Measurements from ENCODE around the gene OTULINL.
A peak's percentile ranks its signal among the peaks of the same experiment; 100 is the strongest.
"Not testable (repeated sequence)": the region's sequence is repeated elsewhere in the genome, so short reads cannot be mapped to it uniquely, and the experiment has no call there.

Gene OTULINL

GRCh38 chr5:14581106-14581890, at the start of gene OTULINL:
Gene OTULINL, plus strand, starts transcription at chr5:14581792. Its CDS starts 103 bp downstream, at chr5:14581895.
- DNase-seq (ENCODE audit: low spot score) = peak; percentile 99
- peak; percentile 89 for FAIRE-seq

DNA sequence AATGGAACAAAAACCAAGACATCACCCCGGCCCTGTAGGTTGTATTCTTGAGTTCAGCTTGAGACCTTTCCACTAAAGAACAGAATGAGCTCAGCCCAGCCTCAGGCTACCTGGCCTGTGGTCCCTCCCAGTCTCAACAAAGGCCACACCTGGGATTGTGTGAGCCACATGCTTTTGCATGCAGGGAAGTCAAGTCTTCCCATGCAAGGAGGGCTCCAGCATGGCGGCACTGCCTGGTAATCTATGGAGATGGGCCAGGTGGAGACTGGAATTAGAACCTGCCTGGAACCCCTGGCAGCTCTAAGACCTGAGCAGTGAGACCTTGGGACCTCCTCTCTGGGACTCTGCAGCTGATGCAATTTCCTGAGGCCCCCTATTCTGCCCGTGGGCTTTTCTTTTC, 49.4 kb upstream of the OTULINL start:
- no peak for FAIRE-seq
- DNase-seq (ENCODE audit: low spot score) = no peak

- FAIRE-seq = no peak
These were observed 46.8 kb upstream of the OTULINL start for GRCh38 chr5:14534773-14535172.

DNA sequence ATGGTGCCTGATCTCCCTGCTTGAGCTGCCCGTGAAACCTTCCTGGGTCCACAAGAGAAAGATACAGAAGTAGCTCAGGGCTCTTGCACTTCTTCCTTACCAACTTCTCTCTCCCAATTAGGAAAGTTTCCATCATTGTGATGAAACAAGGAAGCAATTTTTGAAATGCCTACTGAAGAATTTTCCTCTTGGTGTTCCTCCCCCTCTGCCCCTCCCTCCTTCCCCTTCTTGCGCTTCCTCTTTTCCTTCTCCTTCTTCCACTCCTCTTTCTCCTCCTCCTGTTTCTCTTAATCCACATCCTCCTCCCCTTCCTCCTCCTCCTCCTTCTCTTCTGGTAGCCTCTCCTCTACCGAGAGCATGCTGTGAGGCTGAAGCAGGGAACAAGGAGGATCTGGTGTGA, 36.3 kb upstream of the OTULINL start:
- FAIRE-seq = no peak
- no peak for DNase-seq (ENCODE audit: low spot score)

More at GRCh38 chr5:14534773-14535172, 46.8 kb upstream of the OTULINL start:
- no peak for DNase-seq (ENCODE audit: low spot score)

DNA sequence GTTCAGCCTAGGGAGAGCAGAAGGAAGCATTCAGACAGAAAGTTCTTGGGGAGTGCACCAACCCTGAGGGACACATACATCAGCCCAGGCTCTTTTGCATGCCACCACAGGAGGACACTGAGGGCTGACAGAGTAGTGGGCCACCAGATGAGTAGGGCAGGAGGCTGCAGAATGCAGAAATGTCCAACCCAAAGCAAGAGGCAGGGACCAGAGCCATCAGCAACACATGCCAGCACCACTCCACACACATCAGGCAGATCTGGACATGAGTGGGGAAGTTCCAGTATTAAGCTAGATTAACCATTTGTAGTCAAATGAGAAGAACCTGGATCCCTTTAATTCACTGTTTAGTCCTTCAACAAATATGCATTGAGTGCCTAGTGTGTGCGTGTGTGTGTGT, 35.7 kb upstream of the OTULINL start:
- no peak for FAIRE-seq
- DNase-seq (ENCODE audit: low spot score) = no peak

DNA sequence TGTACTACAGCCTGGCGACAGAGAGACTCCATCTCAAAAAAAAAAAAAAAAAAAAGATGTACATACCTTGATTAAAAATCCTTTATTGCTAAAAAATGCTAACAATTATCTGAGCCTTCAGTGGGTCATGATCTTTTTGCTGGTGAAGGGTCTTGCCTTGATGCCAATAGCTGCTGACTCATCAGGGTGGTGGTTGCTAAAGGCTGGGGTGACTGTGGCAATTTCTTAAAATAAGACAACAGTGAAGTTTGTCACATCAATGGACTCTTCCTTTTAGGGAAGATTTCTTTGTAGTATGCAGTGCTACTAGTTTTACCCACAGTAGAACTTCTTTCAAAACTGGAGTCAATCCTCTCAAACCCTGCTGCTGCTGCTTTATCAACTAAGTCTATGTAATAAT, 33.9 kb upstream of the OTULINL start:
- DNase-seq (ENCODE audit: low spot score) (no peak), FAIRE-seq (no peak)

GRCh38 chr5:14551211-14551610, 30.4 kb upstream of the OTULINL start:
- no peak for DNase-seq (ENCODE audit: low spot score)
- FAIRE-seq = no peak

GRCh38 chr5:14552017-14552416, 29.6 kb upstream of the OTULINL start:
- DNase-seq (ENCODE audit: low spot score) (no peak), FAIRE-seq (no peak)

DNA sequence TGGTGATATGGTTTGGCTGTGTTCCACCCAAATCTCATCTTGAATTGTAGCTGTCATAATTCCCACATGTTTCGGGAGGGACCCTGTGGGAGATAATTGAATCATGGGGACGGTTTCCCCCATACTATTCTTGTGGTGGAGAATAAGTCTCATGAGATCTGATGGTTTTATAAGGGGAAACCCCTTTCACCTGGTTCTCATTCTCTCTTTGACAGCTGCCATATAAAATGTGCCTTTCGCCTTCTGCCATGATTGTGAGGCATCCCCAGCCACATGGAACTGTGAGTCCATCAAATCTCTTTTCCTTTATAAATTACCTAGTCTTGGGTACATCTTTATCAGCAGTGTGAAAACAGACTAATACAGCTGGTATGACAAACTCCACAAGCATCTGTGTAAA, 27.3 kb upstream of the OTULINL start:
- not testable (repeated sequence) for DNase-seq (ENCODE audit: low spot score); FAIRE-seq

DNA sequence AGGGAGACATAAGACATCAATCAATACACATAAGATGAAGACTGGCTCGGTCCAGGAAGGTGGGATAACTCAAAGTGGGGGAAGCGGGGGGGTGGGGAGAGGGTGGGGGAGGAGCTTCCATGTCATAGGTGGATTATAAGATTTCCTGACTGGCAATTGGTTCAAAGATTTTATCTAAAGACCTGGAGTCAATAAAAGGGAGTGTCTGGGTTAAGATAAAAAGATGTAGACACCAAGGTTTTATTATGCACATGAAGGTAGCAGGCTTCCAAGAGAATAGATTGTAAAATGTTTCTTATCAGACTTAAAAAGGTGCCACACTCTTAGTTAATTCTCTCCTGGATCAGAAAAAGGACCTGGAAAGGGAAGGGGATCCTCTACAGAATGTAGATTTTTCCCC, 25.6 kb upstream of the OTULINL start:
- DNase-seq (ENCODE audit: low spot score) (no peak), FAIRE-seq (no peak)

- DNase-seq (ENCODE audit: low spot score) = no peak
- FAIRE-seq = no peak
These were observed 24.3 kb upstream of the OTULINL start for GRCh38 chr5:14557203-14557770.

- DNase-seq (ENCODE audit: low spot score) (no peak), FAIRE-seq (no peak)
These were observed 23.7 kb upstream of the OTULINL start for GRCh38 chr5:14557791-14558415.

DNA sequence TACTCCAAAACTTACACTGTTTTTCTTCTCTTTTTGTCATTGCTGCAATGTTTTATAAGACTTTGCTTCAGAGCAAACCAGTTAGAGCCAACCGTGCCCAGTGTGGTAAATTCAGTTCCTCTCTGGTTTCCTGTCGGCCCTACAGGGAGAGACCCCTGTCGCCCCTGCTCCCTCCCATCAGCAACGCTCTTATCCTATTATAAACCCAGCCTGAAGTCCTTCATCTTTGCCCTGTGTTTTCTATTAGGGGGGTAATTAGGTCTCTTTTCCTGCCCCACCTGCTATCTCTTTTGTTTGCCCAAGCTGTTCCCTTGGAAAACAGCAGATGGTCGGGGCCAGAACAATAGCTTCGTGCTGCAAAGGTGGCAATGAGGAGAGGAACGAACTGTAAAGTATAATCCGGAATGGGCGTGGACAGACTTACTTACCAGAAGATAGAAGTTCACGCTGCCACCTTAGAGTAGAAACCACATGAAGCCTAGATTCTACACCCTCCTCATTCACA, 21.4 kb upstream of the OTULINL start:
- DNase-seq (ENCODE audit: low spot score) = no peak
- no peak for FAIRE-seq

DNA sequence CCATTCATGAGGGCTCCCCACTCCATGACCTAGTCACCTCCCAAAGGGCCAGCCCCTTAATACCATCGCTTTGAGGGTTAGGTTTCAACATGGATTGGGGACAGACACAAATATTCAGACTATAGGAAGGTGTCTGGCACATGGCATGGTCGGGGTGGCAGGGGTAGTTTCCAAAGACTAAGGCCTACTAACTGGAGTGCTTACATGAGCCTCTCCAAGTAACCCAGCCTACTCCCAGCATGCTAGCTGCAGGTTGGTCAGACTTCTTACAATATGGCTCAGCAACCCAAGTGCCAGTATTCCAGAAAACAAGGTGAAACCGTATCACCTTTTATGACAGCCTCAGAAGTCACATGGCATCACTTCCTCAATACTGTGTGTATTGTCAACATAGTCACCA, 19.9 kb upstream of the OTULINL start:
- DNase-seq (ENCODE audit: low spot score) (no peak), FAIRE-seq (peak; percentile 17)

DNA sequence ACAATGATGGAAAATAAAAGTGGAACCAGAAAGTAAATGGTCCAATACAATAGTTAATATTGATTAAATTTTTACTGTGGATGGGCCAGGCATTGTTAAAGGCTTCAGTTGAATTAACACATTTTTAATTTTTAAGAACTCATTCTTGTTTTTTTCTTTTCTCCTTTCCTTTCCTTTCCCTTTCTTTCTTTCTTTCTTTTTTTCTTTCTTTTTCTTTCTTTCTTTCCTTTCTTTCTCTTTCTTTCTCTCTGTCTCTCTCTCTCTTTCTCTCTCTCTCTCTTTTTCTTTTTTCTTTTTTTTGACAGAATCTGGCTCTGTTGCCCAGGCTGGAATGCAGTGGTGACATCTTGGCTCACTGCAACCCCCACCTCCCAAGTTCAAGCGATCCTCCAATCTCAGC, 13.3 kb upstream of the OTULINL start:
- no peak for FAIRE-seq

DNA sequence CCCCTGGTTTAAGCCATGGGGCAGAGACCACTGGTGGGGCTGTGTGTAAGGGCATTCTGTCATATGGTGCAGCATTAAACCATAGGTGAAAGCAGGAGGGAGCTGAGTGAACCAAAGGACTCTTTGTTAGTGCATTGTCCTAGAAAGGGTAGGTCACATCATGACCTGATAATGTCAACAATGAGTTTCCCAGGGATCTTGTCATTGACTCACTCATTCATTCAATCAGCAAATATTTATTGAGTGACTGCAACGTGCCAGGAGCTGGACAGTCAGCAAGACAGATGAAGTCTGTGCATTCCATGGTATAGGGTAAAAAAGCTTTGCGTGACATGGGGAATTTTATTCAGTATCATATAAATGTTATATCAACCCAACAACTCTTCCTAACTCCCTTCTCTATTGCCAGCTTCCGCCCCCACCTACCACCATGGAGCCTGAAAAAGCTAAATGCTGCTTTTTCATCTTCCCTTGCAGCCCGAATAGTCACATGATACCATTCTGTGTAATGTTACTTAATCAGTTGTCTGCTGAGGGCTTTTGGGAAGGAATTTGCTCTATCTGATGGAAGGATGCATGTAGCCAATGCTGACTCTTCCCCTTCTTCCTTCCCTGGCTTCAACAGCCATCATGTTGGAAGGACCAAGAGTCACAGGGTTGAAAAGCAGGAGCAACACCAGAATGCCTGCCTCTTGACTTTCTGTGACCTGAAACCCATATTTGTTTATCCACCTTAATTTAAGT, 11.5 kb upstream of the OTULINL start:
- FAIRE-seq = no peak
- DNase-seq (ENCODE audit: low spot score) = no peak

More for the DNA sequence above, 13.3 kb upstream of the OTULINL start:
- no peak for DNase-seq (ENCODE audit: low spot score)

- no peak for FAIRE-seq
- no peak for DNase-seq (ENCODE audit: low spot score)
These were observed 9.7 kb upstream of the OTULINL start for GRCh38 chr5:14571901-14572300.

DNA sequence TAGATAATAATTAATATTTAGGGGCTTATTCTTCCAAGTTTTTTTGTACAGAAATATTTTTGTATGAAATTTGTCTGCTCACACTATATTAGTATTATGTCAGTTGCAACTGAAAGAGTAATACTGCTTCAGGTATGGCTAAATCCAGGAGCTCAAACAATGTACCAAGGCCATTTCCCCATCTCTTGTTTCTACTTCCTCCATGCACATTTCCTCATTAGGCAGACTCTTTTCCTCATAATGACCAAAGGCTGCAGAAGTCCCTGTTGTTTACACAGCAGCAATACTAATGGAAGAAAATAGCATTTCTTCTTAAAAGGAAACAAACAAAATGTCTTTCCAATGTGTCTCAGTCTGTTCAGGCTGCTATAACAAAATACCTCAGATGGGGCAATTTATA, 9.2 kb upstream of the OTULINL start:
- no peak for FAIRE-seq
- no peak for DNase-seq (ENCODE audit: low spot score)

- DNase-seq (ENCODE audit: low spot score) (no peak), FAIRE-seq (no peak)
These were observed 8.8 kb upstream of the OTULINL start for GRCh38 chr5:14572836-14573235.

- FAIRE-seq (no peak), DNase-seq (ENCODE audit: low spot score) (no peak)
These were observed 7.5 kb upstream of the OTULINL start for GRCh38 chr5:14574096-14574495.

DNA sequence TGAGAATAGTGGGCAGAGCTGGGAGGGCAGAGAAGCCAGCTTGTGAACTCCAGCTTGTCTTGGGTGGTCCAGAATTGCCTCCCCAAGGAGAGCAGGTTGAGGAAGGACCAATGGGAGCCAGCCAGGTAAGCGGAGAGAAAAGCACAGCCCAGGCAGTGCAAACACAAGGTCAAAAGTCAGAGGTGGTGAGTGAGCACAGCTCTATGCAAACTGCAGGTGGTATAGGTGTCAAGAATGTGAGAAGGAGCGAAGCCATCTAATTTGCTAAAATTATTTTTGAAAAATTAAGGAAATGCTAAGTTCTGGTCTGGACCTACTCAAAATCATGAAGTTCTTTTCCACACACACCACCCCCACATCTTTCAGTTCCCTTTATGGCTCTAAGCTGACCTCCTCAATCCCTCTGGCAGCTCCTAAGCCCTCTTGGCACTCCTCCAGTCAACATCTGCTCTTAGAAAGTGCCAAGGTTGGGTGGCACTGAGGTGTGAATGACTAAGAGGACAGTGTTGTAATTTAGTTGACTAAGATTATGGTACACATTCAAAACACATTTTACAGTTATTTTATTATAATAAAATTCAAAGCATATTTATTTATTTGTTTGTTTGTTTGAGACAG, 6.6 kb upstream of the OTULINL start:
- no peak for DNase-seq (ENCODE audit: low spot score)
- FAIRE-seq = no peak
